Liver (tissue), 9 donors: ENCODE results near the gene D2HGDH. TPM values are rescaled to one million over a fixed set of nuclear protein-coding genes. Genes with fewer than 3 reads are reported as not detected.

ENCODE experiments used
- DNase-seq: peaks from one replicate; pipeline ENCODE4 v3.0.0-alpha.2; 2017; ENCODE audit warnings: low spot score
- H3K27ac ChIP-seq, 2 donors: one replicate each; pipeline ENCODE4 v1.7.0; 2013; ENCODE audit warnings: inconsistent platforms in 2 of 2, low read length in 2 of 2, control low read depth in 1 of 2, low read depth in 1 of 2, mild to moderate bottlenecking in 1 of 2
- H3K27me3 ChIP-seq, 4 donors: one replicate each; pipeline versions ENCODE4 v1.6.1 to v1.7.0; 2013; ENCODE audit warnings: low read length in 3 of 4, inconsistent platforms in 1 of 4, mild to moderate bottlenecking in 1 of 4, moderate library complexity in 1 of 4; ENCODE audit not compliant: control insufficient read depth in 4 of 4, insufficient read depth in 4 of 4
- H3K36me3 ChIP-seq, 4 donors: one replicate each; pipeline versions ENCODE4 v1.6.1 to v1.7.0; 2013; ENCODE audit warnings: low read length in 3 of 4, mild to moderate bottlenecking in 3 of 4, low read depth in 1 of 4, moderate library complexity in 1 of 4; ENCODE audit not compliant: control insufficient read depth in 4 of 4, insufficient read depth in 3 of 4
- H3K4me1 ChIP-seq, 4 donors: one replicate each; pipeline versions ENCODE4 v1.6.1 to v1.7.0; 2013; ENCODE audit warnings: low read length in 3 of 4, mild to moderate bottlenecking in 3 of 4, moderate library complexity in 1 of 4; ENCODE audit not compliant: control insufficient read depth in 4 of 4, insufficient read depth in 4 of 4
- H3K4me3 ChIP-seq, 3 donors: one replicate each; pipeline versions ENCODE4 v1.6.1 to v1.7.0; 2013; ENCODE audit warnings: low read length in 3 of 3, control low read depth in 1 of 3, low read depth in 1 of 3, mild to moderate bottlenecking in 1 of 3
- H3K9ac ChIP-seq, 2 donors: one replicate each; pipeline ENCODE4 v1.7.0; 2013; ENCODE audit warnings: low read length in 2 of 2, mild to moderate bottlenecking in 2 of 2, moderate library complexity in 2 of 2, control low read depth in 1 of 2, low read depth in 1 of 2
- H3K9me3 ChIP-seq, 4 donors: one replicate each; pipeline versions ENCODE4 v1.6.1 to v1.7.0; 2013; ENCODE audit warnings: low read length in 3 of 4; ENCODE audit not compliant: control insufficient read depth in 4 of 4
- EGR1 ChIP-seq, 2 donors: IDR thresholded peaks; 2 replicates each; pipeline ENCODE4 v1.6.1; 2016 to 2018; ENCODE audit warnings: antibody characterized with exemption in 2 of 2, low read depth in 2 of 2
- FOXA1 ChIP-seq: IDR thresholded peaks from 2 replicates; pipeline ENCODE4 v1.6.1; 2016; ENCODE audit warnings: antibody characterized with exemption
- FOXA2 ChIP-seq: IDR thresholded peaks from 2 replicates; pipeline ENCODE4 v1.6.1; 2016; ENCODE audit warnings: antibody characterized with exemption
- GABPA ChIP-seq, 2 donors: IDR thresholded peaks in 1 of 2; conservative IDR thresholded peaks in 1 of 2; 2 replicates each; pipeline ENCODE4 v1.6.1; 2016; ENCODE audit warnings: antibody characterized with exemption in 2 of 2, mild to moderate bottlenecking in 1 of 2, moderate library complexity in 1 of 2
- HNF4A ChIP-seq, 2 donors: conservative IDR thresholded peaks; 2 replicates each; pipeline ENCODE4 v1.6.1; 2016; ENCODE audit warnings: antibody characterized with exemption in 2 of 2, mild to moderate bottlenecking in 2 of 2
- HNF4G ChIP-seq: IDR thresholded peaks from 2 replicates; pipeline ENCODE4 v1.6.1; 2016; ENCODE audit warnings: antibody characterized with exemption
- JUND ChIP-seq, 2 donors: IDR thresholded peaks; 2 replicates each; pipeline ENCODE4 v1.6.1; 2016; ENCODE audit warnings: antibody characterized with exemption in 2 of 2
- MAX ChIP-seq: IDR thresholded peaks from 2 replicates; pipeline ENCODE4 v1.6.1; 2016; ENCODE audit warnings: antibody characterized with exemption
- NR2F2 ChIP-seq: IDR thresholded peaks from 2 replicates; pipeline ENCODE4 v1.6.1; 2016; ENCODE audit warnings: antibody characterized with exemption
- RAD21 ChIP-seq, 2 donors: IDR thresholded peaks; 2 replicates each; pipeline ENCODE4 v1.6.1; 2016; ENCODE audit warnings: antibody characterized with exemption in 2 of 2, mild to moderate bottlenecking in 2 of 2
- REST ChIP-seq: IDR thresholded peaks from 2 replicates; pipeline ENCODE4 v1.6.1; 2016; ENCODE audit warnings: antibody characterized with exemption, mild to moderate bottlenecking
- RXRA ChIP-seq, 2 donors: IDR thresholded peaks; 2 replicates each; pipeline ENCODE4 v1.6.1; 2017 to 2018; ENCODE audit warnings: antibody characterized with exemption in 2 of 2, mild to moderate bottlenecking in 1 of 2
- SP1 ChIP-seq: IDR thresholded peaks from 2 replicates; pipeline ENCODE4 v1.6.1; 2018; ENCODE audit warnings: antibody characterized with exemption, mild to moderate bottlenecking
- TAF1 ChIP-seq: conservative IDR thresholded peaks from 2 replicates; pipeline ENCODE4 v1.6.1; 2016; ENCODE audit warnings: antibody characterized with exemption, mild to moderate bottlenecking
- YY1 ChIP-seq: IDR thresholded peaks from 2 replicates; pipeline ENCODE4 v1.6.1; 2016; ENCODE audit warnings: antibody characterized with exemption, mild to moderate bottlenecking
- ZBTB33 ChIP-seq: IDR thresholded peaks from 2 replicates; pipeline ENCODE4 v1.6.1; 2016; ENCODE audit warnings: antibody characterized with exemption
- WGBS: extraction: QIAGEN DNeasy Blood & Tissue Kit; methylation state at CpG from one replicate; pipeline ENCODE4 v1.1.7; 2013; 5-methylcytosine and 5-hydroxymethylcytosine counted together
- polyA plus RNA-seq, 2 donors: library from polyadenylated mRNA; stranded (reverse) in 1 of 2; unstranded in 1 of 2; fragments of 200-250 nt in 1 of 2; fragments of >200 nt in 1 of 2; fragmentation: Nextera tagmentation in 1 of 2; extraction: Ambion mirVana in 1 of 2; gene quantifications; one replicate each; pipeline versions ENCODE4 v1.2.1 to v1.2.3, GENCODE V29; 2013 to 2015
- total RNA-seq, 2 donors: library from RNA; depleted of rRNA; stranded (reverse); fragments of >200 nt; gene quantifications; one replicate each; pipeline ENCODE4 v1.2.3, GENCODE V29; 2014
- TF ChIP-seq, protein P1 (sequence below): fragments of 150-350 bp; IDR thresholded peaks from 2 replicates; pipeline ENCODE4 v1.5.1; 2017; ENCODE audit warnings: improper control_type of control experiment, low read depth, low read length; ENCODE audit not compliant: missing input control
- TF ChIP-seq, protein P2 (sequence below): IDR thresholded peaks from 2 replicates; pipeline ENCODE4 v1.6.1; 2016; ENCODE audit warnings: antibody characterized with exemption
- donor health status: healthy.
- donor health status: healthy.
- donor health status: healthy.
- donor health status: healthy.
- donor health status: healthy.

D2HGDH gene
- total and polyA plus RNA-seq, 4 donors = 6.4 to 25.0 (median 13.5) TPM

- Histone ChIP-seq H3K9me3 (peaks cover 2 to 10% (median 4%) of the 10 kb centered on the region in 4 donors), H3K9ac (no peak overlapping the region), H3K27ac (no peak overlapping the region), H3K4me3 (no peak overlapping the region), H3K27me3 (no peaks in the 10 kb centered on the region), H3K4me1 (no peaks in the 10 kb centered on the region), H3K36me3 (peaks cover 4 to 28% (median 11%) of the 10 kb centered on the region in 4 donors)
- TF ChIP-seq GABPA (IDR thresholded peaks at IDR 0.05 in 1 of 2, conservative IDR thresholded peaks at IDR 0.05 in 1 of 2) = no peak
- TF ChIP-seq EGR1 (IDR thresholded peaks at IDR 0.05; ENCODE audit: low read depth in 2 of 2) = no peak
- no peak for DNase-seq
- WGBS = 95% methylated on average over 16 of the region's 16 CpGs
Observed at GRCh38 chr2:241726459-241726858, 8.0 kb upstream of the D2HGDH start.

DNA sequence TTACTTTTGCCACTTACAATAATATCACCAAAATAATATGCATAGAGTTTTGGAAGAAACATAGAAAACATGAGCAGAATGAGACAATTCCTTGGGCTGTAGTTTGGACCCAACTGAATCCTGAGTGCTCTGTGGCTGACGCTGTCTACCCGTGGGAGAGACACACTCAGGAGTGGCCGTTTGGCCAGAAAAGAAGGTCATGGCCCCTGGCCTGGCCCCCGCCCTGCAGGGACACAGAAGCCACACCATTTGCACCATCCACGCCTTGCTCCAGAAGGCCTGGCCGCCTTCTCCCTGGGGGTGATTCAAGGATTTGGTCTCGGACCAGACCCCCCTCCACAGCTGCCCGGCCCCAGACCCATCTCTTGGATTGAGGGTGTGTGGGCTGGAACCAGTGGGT lies 6.4 kb upstream of the D2HGDH start:
- H3K4me1 ChIP-seq = peaks cover 0 to 2% (median 0%) of the 10 kb centered on the region in 4 donors
- no peak for TF ChIP-seq HNF4A (conservative IDR thresholded peaks at IDR 0.05)
- no peak for TF ChIP-seq MAX
- no peak for TF ChIP-seq RXRA (IDR thresholded peaks at IDR 0.05)
- TF ChIP-seq, protein P1, sequence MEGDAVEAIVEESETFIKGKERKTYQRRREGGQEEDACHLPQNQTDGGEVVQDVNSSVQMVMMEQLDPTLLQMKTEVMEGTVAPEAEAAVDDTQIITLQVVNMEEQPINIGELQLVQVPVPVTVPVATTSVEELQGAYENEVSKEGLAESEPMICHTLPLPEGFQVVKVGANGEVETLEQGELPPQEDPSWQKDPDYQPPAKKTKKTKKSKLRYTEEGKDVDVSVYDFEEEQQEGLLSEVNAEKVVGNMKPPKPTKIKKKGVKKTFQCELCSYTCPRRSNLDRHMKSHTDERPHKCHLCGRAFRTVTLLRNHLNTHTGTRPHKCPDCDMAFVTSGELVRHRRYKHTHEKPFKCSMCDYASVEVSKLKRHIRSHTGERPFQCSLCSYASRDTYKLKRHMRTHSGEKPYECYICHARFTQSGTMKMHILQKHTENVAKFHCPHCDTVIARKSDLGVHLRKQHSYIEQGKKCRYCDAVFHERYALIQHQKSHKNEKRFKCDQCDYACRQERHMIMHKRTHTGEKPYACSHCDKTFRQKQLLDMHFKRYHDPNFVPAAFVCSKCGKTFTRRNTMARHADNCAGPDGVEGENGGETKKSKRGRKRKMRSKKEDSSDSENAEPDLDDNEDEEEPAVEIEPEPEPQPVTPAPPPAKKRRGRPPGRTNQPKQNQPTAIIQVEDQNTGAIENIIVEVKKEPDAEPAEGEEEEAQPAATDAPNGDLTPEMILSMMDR = no peak
- TF ChIP-seq EGR1 (IDR thresholded peaks at IDR 0.05; ENCODE audit: low read depth in 2 of 2) = no peak
- TF ChIP-seq FOXA2 = no peak
- no peak for TF ChIP-seq JUND (IDR thresholded peaks at IDR 0.05)
- TF ChIP-seq REST = no peak
- no peak for TF ChIP-seq RAD21 (IDR thresholded peaks at IDR 0.05)
- no peak for TF ChIP-seq FOXA1
- TF ChIP-seq HNF4G = no peak
- no peak for TF ChIP-seq GABPA (IDR thresholded peaks at IDR 0.05 in 1 of 2, conservative IDR thresholded peaks at IDR 0.05 in 1 of 2)
- no peak for TF ChIP-seq ZBTB33
- no peak for TF ChIP-seq YY1
- TF ChIP-seq NR2F2 = no peak
- no peak for TF ChIP-seq SP1
- TF ChIP-seq TAF1 = no peak
- TF ChIP-seq, protein P2, sequence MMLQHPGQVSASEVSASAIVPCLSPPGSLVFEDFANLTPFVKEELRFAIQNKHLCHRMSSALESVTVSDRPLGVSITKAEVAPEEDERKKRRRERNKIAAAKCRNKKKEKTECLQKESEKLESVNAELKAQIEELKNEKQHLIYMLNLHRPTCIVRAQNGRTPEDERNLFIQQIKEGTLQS = no peak
- H3K4me3 ChIP-seq = no peak overlapping the region
- peaks cover 0 to 6% (median 1%) of the 10 kb centered on the region in 4 donors for H3K9me3 ChIP-seq
- peaks cover 0 to 14% (median 5%) of the 10 kb centered on the region in 4 donors for H3K36me3 ChIP-seq
- H3K27ac ChIP-seq = no peak overlapping the region
- no peaks in the 10 kb centered on the region for H3K27me3 ChIP-seq
- DNase-seq = no peak
- 83% methylated on average over 8 of the region's 8 CpGs for WGBS
- no peak overlapping the region for H3K9ac ChIP-seq
